ENCODE measurements around the gene CHSY1. TPM values are rescaled to one million over a fixed set of nuclear protein-coding genes. Genes with fewer than 3 reads are reported as not detected.

The CHSY1 gene
- total RNA-seq, 1 experiment from 2014 or later = 59.1 TPM

GRCh38 chr15:101193806-101194545, 57.9 kb downstream of the CHSY1 start (continued):
- TF ChIP-seq HMGXB4 (CRISPR knock-in tag; IDR thresholded peaks at IDR 0.05) = no peak
- no peak for TF ChIP-seq ZNF138 (CRISPR knock-in tag; conservative IDR thresholded peaks at IDR 0.05)
- no peak for TF ChIP-seq PREB (CRISPR knock-in tag; IDR thresholded peaks at IDR 0.05; ENCODE audit: borderline replicate concordance)

- Mint-ChIP-seq H3K36me3 (no peaks in the 10 kb centered on the region), H3K4me3 (no peak overlapping the region), H3K4me1 (peaks cover 74% of the 10 kb centered on the region), H3K9me3 (no peaks in the 10 kb centered on the region), H3K27me3 (ENCODE audit: low read depth) (no peaks in the 10 kb centered on the region), H3K27ac (peak overlapping the region; percentile 75)
- no peak for DNase-seq (ENCODE audit: low spot score)
- ChIA-PET POLR2A (no interaction called here), CTCF (interaction anchor here (0.8 to 1.4 kb wide), 8 partner anchors 9 to 185 kb away, joined by 3 to 5 read pairs (median 4); no protein-coding TSS in a partner anchor)
- TF ChIP-seq JUN (CRISPR knock-in tag; IDR thresholded peaks at IDR 0.05) (no peak), HMGA2 (CRISPR knock-in tag; IDR thresholded peaks at IDR 0.05) (no peak), MAX (CRISPR knock-in tag; IDR thresholded peaks at IDR 0.05) (no peak), ZNF532 (CRISPR knock-in tag; IDR thresholded peaks at IDR 0.05; ENCODE audit: borderline replicate concordance) (no peak), JAZF1 (CRISPR knock-in tag; IDR thresholded peaks at IDR 0.05) (no peak), FOXP1 (CRISPR knock-in tag; IDR thresholded peaks at IDR 0.05; ENCODE audit: borderline replicate concordance) (no peak), ZBTB21 (CRISPR knock-in tag; IDR thresholded peaks at IDR 0.05; ENCODE audit: borderline replicate concordance) (no peak), CREM (CRISPR knock-in tag; IDR thresholded peaks at IDR 0.05) (no peak), CDX4 (CRISPR knock-in tag; IDR thresholded peaks at IDR 0.05; ENCODE audit: borderline replicate concordance) (no peak), ZNF512 (CRISPR knock-in tag; IDR thresholded peaks at IDR 0.05; ENCODE audit: borderline replicate concordance) (no peak), ZNF425 (CRISPR knock-in tag; conservative IDR thresholded peaks at IDR 0.05) (no peak), ZNF121 (CRISPR knock-in tag; IDR thresholded peaks at IDR 0.05) (no peak), GTF2I (CRISPR knock-in tag; conservative IDR thresholded peaks at IDR 0.05) (no peak)
- ATAC-seq = peak; percentile 18
Measured at GRCh38 chr15:101193120-101193644, 58.7 kb downstream of the CHSY1 start.

Measured in WTC11 (cell line).